Measurements from ENCODE around the gene ATP1A4.
"Not testable (repeated sequence)": the region's sequence is repeated elsewhere in the genome, so short reads cannot be mapped to it uniquely, and the experiment has no call there.

ATP1A4 gene

DNA sequence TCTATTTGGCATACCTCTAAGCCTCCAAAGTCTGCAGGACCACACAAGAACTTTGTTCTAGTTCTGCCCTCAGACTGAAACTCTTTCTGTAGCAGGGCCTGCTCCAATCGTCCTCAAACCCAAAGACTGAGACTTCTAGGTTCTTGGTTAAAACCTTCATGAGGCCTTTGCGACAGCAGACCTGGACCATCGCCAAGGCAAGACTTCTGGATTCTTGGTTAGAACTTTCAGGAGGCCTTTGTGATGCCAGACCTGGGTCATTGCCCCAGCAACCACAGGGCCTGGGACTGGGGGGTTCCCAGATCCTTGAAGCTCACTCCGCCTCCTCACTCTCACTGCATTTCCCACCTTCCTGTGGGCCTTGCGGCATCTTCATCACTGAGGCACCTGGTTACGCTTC lies at the start of gene ATP1A4:
Gene ATP1A4, plus strand, starts transcription at position 301 of the 400 bp plus-strand sequence. CDS start 438 bp downstream, outside the sequence.
- DNase-seq (ENCODE audit: low read depth in 3 of 3, low spot score in 1 of 3), result no peak

- no peak for DNase-seq (ENCODE audit: low read depth in 3 of 3, low spot score in 1 of 3)
Measured at GRCh38 chr1:160101717-160102522, 49.5 kb upstream of the ATP1A4 start.

- DNase-seq (ENCODE audit: low read depth in 3 of 3, low spot score in 1 of 3), result no peak
Measured at GRCh38 chr1:160103658-160104408, 47.6 kb upstream of the ATP1A4 start.

GRCh38 chr1:160104486-160104885 lies 46.9 kb upstream of the ATP1A4 start:
- DNase-seq (ENCODE audit: low read depth in 3 of 3, low spot score in 1 of 3), result no peak

- DNase-seq (ENCODE audit: low read depth in 3 of 3, low spot score in 1 of 3), result no peak
Measured at GRCh38 chr1:160105155-160105554, 46.2 kb upstream of the ATP1A4 start.

- DNase-seq (ENCODE audit: low read depth in 3 of 3, low spot score in 1 of 3), result no peak
Measured at GRCh38 chr1:160107512-160107911, 43.9 kb upstream of the ATP1A4 start.

- DNase-seq (ENCODE audit: low read depth in 3 of 3, low spot score in 1 of 3), result no peak
Measured at GRCh38 chr1:160108888-160109662, 42.3 kb upstream of the ATP1A4 start.

DNA sequence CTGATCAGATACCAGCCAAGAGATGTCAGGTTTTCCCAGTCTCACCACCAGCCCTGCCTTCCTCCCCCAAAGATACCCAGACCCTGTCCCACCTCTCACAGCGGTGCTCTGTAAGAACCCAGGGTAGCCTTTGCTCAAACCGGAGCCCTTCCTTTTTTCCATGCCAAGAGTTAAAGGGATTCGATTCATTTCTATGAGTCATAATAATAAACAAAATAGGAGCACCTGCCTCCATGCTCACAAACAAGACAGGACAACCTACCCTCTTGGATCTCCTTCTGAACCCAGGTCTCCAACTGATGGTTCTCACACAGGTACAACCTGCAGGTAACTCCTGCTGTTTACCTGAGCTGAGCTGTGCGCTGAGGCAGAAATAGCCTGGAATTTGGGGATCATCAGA lies 41.7 kb upstream of the ATP1A4 start:
- DNase-seq (ENCODE audit: low read depth in 3 of 3, low spot score in 1 of 3), result no peak

DNA sequence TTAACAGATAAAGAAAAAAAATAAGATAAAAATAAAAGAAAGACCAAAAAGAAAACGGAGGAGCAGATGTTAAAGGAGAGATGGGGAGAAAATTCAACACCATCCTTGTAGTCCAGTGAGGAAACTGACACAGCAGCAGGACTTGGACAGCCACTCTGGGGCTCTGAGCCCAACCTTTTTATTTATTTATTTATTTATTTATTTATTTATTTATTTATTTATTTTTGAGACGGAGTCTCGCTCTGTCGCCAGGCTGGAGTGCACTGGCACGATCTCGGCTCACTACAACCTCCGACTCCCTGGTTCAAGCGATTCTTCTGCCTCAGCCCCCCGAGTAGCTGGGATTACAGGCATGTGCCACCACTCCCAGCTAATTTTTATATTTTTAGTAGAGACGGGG lies 39.9 kb upstream of the ATP1A4 start:
- DNase-seq (ENCODE audit: low read depth in 3 of 3, low spot score in 1 of 3), result not testable (repeated sequence)

DNA sequence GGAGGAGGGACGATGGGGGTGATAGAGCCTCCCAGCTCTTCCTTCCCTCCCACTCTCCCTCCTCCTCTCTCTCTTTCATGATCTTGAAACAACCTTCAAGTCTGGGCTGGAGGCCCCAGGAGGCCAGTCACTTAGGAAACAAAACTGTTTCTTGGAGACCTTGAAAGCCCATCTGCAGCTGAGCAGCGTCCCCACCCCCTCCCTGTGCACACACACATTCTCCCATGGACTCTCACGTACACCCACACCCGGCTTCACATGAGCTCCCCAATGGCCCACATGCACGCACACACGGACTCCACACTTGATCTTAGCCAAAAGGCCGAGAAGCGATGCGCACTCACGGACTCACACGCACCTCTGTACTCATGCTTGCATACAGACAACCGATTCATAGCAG lies 39.0 kb upstream of the ATP1A4 start:
- DNase-seq (ENCODE audit: low read depth in 3 of 3, low spot score in 1 of 3), result no peak

DNA sequence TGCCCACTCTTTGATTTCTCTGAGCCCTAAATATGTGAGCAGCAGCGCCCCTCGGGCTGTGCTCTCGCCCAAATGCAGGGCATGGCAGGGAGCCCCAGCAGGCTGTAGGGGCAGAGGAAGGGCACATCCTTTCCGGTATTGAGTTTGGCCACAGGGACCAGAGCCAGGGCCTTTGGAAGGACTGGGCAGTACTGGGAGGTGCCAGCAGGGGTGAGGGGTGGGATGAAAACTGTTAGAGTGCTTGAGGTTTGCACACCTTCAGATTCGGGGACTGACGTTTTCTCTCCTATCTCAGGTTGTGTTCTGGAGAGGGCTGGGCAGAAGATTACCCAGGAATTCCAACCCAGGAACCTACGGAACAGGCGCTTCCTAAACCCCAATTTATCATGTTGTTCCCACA lies 38.0 kb upstream of the ATP1A4 start:
- DNase-seq (ENCODE audit: low read depth in 3 of 3, low spot score in 1 of 3), result no peak

DNA sequence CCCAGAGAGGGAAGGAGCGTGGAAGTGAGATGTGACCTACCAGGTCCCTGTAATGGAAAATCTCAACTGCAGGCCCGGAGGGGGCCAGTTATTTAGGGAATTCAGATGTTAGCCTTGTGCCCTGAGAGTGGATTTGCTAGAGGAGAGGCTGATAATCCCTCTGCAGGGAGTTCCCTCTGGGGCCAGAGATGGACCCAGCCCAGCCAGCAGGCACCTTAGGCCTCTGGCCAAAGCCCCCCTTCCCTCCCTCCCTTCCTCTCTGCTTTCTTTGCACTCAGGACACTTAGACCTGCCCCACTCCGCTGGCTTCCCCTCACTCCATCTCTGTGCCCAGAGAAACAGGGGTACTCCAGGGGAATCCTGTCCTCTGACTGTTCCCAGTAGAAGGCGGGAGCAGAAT lies 37.3 kb upstream of the ATP1A4 start:
- DNase-seq (ENCODE audit: low read depth in 3 of 3, low spot score in 1 of 3), result no peak

- no peak for DNase-seq (ENCODE audit: low read depth in 3 of 3, low spot score in 1 of 3)
Measured at GRCh38 chr1:160115545-160116282, 35.7 kb upstream of the ATP1A4 start, which contains the start of gene ATP1A2. Gene ATP1A2 (plus strand): TSS chr1:160115759. CDS start chr1:160115862, 103 bp downstream.

GRCh38 chr1:160116283-160117147 lies 34.9 kb upstream of the ATP1A4 start:
- DNase-seq (ENCODE audit: low read depth in 3 of 3, low spot score in 1 of 3), result no peak

GRCh38 chr1:160117300-160117699 lies 34.1 kb upstream of the ATP1A4 start:
- DNase-seq (ENCODE audit: low read depth in 3 of 3, low spot score in 1 of 3), result no peak

DNA sequence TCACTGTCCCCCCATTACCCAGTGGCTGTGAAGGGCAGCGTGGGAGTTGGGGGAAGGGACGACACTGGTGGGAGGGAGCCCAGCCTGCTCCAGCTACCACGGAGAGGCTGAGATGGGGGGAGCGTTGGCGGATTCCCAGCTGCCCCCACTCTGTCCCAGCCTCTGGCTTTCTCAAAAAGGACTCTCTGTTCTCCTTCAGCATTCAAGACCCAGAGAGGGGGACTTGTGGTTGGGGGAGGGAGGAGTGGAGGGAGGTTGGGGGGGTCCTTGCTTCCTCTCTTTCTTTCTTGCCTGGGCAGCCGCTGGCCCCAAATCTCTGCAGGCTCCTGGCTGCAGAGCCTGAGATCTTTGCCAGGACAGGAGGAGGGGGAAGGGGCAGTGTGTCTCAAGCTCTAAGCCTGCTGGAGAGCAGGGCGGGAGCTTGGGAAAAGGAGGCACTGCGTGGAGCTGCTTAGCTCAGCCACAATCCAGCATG lies 33.7 kb upstream of the ATP1A4 start:
- DNase-seq (ENCODE audit: low read depth in 3 of 3, low spot score in 1 of 3), result no peak

GRCh38 chr1:160118928-160119327 lies 32.5 kb upstream of the ATP1A4 start:
- no peak for DNase-seq (ENCODE audit: low read depth in 3 of 3, low spot score in 1 of 3)

DNA sequence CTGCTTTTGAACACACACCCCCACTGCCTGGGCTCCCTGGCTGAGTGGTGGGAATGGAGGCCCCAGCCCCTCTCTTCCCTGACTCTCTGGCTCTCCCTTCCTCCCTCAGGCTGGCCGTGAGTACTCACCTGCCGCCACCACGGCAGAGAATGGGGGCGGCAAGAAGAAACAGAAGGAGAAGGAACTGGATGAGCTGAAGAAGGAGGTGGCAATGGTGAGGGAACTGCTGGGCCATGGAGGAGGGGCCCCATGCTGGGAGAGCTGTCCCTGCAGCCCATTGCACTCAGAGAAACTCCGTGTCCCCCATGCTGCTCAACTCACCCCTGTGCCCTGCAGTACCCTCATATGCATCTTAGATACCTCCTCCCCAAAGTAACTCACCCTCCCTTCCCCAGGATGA lies 30.6 kb upstream of the ATP1A4 start:
- DNase-seq (ENCODE audit: low read depth in 3 of 3, low spot score in 1 of 3), result no peak

DNA sequence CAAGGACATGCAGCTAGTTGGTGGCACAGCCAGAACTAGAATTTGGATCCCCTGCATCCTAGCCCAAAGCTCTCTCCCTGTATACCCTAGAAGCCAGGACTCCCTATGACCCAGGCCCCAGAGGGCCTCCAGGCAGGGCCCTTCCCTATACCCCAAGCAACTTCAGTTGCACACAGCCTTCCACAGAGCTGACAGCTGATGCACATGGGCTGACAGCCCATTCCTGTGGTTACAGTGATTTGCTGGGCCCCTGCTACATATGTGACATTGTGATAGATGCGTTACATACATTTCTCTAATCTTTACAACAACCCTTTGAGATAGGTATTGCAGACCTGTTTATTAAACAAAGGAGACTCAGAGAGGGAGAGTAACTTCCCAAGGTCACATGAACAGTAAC lies 30.0 kb upstream of the ATP1A4 start:
- no peak for DNase-seq (ENCODE audit: low read depth in 3 of 3, low spot score in 1 of 3)

GRCh38 chr1:160122978-160123495 lies 28.4 kb upstream of the ATP1A4 start:
- no peak for DNase-seq (ENCODE audit: low read depth in 3 of 3, low spot score in 1 of 3)

All from stimulated activated CD4-positive, alpha-beta T cell treated with anti-CD3 and anti-CD28 coated beads, TNF-alpha, amount 100 ng/mL, for 1 hour (primary cell).